GM23338 (cell line): Measurements from ENCODE around the gene MCMBP. TPM values are rescaled to one million over a fixed set of nuclear protein-coding genes. Genes with fewer than 3 reads are reported as not detected.

Source experiments
- ATAC-seq: fragments of 200-7000 bp; cut with Tn5 transposase; 3 replicates; pipeline ENCODE4 v1.9.1; 2020
- DNase-seq: peaks from one replicate; pipeline ENCODE4 v3.0.0-alpha.2; 2015; ENCODE audit warnings: low spot score
- H2AFZ ChIP-seq: fragments of 200-600 bp; sonication (generic); 2 replicates; pipeline ENCODE4 v1.8.0; 2016; ENCODE audit warnings: antibody characterized with exemption, mild to moderate bottlenecking, moderate library complexity
- H3F3A ChIP-seq: fragments of 200-600 bp; sonication (generic); replicated peaks from 2 replicates; pipeline ENCODE4 v1.8.0; 2017; ENCODE audit warnings: antibody characterized with exemption, mixed run types, low read depth
- H3K27ac ChIP-seq: fragments of 200-600 bp; sonication (generic); 2 replicates; pipeline ENCODE4 v1.6.1; 2016; ENCODE audit warnings: low read depth
- H3K27me3 ChIP-seq: fragments of 200-600 bp; sonication (generic); 2 replicates; pipeline ENCODE4 v1.8.0; 2016; ENCODE audit warnings: mild to moderate bottlenecking, mixed run types, moderate library complexity; ENCODE audit not compliant: insufficient read depth
- H3K36me3 ChIP-seq: fragments of 200-600 bp; sonication (generic); 2 replicates; pipeline ENCODE4 v1.8.0; 2016; ENCODE audit warnings: mild to moderate bottlenecking; ENCODE audit not compliant: insufficient read depth
- H3K4me1 ChIP-seq: fragments of 200-600 bp; sonication (generic); 2 replicates; pipeline ENCODE4 v1.8.0; 2016; ENCODE audit warnings: mild to moderate bottlenecking, moderate library complexity; ENCODE audit not compliant: insufficient read depth
- H3K4me2 ChIP-seq: fragments of 200-600 bp; sonication (generic); 2 replicates; pipeline ENCODE4 v1.7.1; 2017; ENCODE audit warnings: mixed run types
- H3K4me3 ChIP-seq: fragments of 200-600 bp; sonication (generic); 2 replicates; pipeline ENCODE4 v1.6.1; 2016; ENCODE audit warnings: mixed run types
- H3K79me2 ChIP-seq: fragments of 200-600 bp; sonication (generic); replicated peaks from 2 replicates; pipeline ENCODE4 v1.8.0; 2017; ENCODE audit warnings: mild to moderate bottlenecking; ENCODE audit not compliant: insufficient read depth
- H3K9me2 ChIP-seq: fragments of 200-600 bp; sonication (generic); 2 replicates; pipeline ENCODE4 v1.8.0; 2017; ENCODE audit not compliant: insufficient read depth
- H4K20me1 ChIP-seq: fragments of 200-600 bp; sonication (generic); replicated peaks from 2 replicates; pipeline ENCODE4 v1.8.0; 2017; ENCODE audit warnings: mild to moderate bottlenecking; ENCODE audit not compliant: insufficient read depth
- H3K27ac Mint-ChIP-seq: 2 replicates; pipeline ENCODE4 v1.8.0; 2020; ENCODE audit warnings: inconsistent platforms, mild to moderate bottlenecking, moderate library complexity, mixed read lengths
- H3K27me3 Mint-ChIP-seq: 3 replicates; pipeline ENCODE4 v1.8.0; 2022; ENCODE audit warnings: low read depth, mild to moderate bottlenecking, moderate library complexity, mixed read lengths, inconsistent platforms; ENCODE audit not compliant: insufficient read depth, poor library complexity
- H3K36me3 Mint-ChIP-seq: 3 replicates; pipeline ENCODE4 v1.8.0; 2021; ENCODE audit warnings: low read depth, mild to moderate bottlenecking, inconsistent platforms, moderate library complexity, mixed read lengths
- H3K4me1 Mint-ChIP-seq: 3 replicates; pipeline ENCODE4 v1.8.0; 2020; ENCODE audit warnings: mild to moderate bottlenecking, inconsistent platforms, mixed read lengths
- H3K4me3 Mint-ChIP-seq: 3 replicates; pipeline ENCODE4 v1.8.0; 2021; ENCODE audit warnings: moderate library complexity, mild to moderate bottlenecking, inconsistent platforms, mixed read lengths
- H3K9me3 Mint-ChIP-seq: 3 replicates; pipeline ENCODE4 v1.8.0; 2020; ENCODE audit warnings: moderate library complexity, mild to moderate bottlenecking, inconsistent platforms, mixed read lengths
- CREB1 ChIP-seq: fragments of 250-450 bp; sonication (Bioruptor Pico); IDR thresholded peaks from 2 replicates; pipeline ENCODE4 v1.5.0; 2020; ENCODE audit warnings: low read depth, mild to moderate bottlenecking, moderate library complexity
- JUNB ChIP-seq: IDR thresholded peaks from one replicate; pipeline ENCODE4 v1.6.1; 2016; ENCODE audit warnings: antibody characterized with exemption; ENCODE audit not compliant: unreplicated experiment
- POLR2AphosphoS5 ChIP-seq: IDR thresholded peaks from 2 replicates; pipeline ENCODE4 v1.6.1; 2016; ENCODE audit warnings: antibody characterized with exemption, low read depth
- ZNF114 ChIP-seq: fragments of 250-450 bp; sonication (Bioruptor Pico); IDR thresholded peaks from 2 replicates; pipeline ENCODE4 v1.5.0; 2020; ENCODE audit warnings: mild to moderate bottlenecking, moderate library complexity
- ZNF331 ChIP-seq: fragments of 250-450 bp; sonication (Bioruptor Pico); IDR thresholded peaks from 2 replicates; pipeline ENCODE4 v1.5.0; 2020; ENCODE audit warnings: low read depth, mild to moderate bottlenecking, moderate library complexity
- polyA plus RNA-seq: library from polyadenylated mRNA; unstranded; fragments of >200 nt; fragmentation: Nextera tagmentation; extraction: Ambion mirVana; gene quantifications from 2 replicates; pipeline ENCODE4 v1.2.1, GENCODE V29; 2016
- total RNA-seq: library from RNA; depleted of rRNA; stranded (reverse); fragments of >200 nt; shearing (Covaris generic); gene quantifications from 2 replicates; pipeline ENCODE4 v1.2.3, GENCODE V29; 2014
- TF ChIP-seq, protein P1 (sequence below): IDR thresholded peaks from 2 replicates; pipeline ENCODE4 v1.6.1; 2016; ENCODE audit warnings: antibody characterized with exemption
- TF ChIP-seq, protein P2 (sequence below): IDR thresholded peaks from one replicate; pipeline ENCODE4 v1.6.1; 2018; ENCODE audit warnings: antibody characterized with exemption; ENCODE audit not compliant: unreplicated experiment
- TF ChIP-seq, protein P3 (sequence below), 2 experiments: fragments of 200-600 bp in 1 of 2; sonication (generic) in 1 of 2; conservative IDR thresholded peaks; 2 replicates each; pipeline versions ENCODE4 v1.5.1 to v1.6.1; 2016 to 2017; ENCODE audit warnings: antibody characterized with exemption in 2 of 2, low read depth in 2 of 2, mild to moderate bottlenecking in 2 of 2, moderate library complexity in 1 of 2

The MCMBP gene
- total and polyA plus RNA-seq, 2 experiments from 2014 or later = 30.9 to 76.6 TPM

DNA sequence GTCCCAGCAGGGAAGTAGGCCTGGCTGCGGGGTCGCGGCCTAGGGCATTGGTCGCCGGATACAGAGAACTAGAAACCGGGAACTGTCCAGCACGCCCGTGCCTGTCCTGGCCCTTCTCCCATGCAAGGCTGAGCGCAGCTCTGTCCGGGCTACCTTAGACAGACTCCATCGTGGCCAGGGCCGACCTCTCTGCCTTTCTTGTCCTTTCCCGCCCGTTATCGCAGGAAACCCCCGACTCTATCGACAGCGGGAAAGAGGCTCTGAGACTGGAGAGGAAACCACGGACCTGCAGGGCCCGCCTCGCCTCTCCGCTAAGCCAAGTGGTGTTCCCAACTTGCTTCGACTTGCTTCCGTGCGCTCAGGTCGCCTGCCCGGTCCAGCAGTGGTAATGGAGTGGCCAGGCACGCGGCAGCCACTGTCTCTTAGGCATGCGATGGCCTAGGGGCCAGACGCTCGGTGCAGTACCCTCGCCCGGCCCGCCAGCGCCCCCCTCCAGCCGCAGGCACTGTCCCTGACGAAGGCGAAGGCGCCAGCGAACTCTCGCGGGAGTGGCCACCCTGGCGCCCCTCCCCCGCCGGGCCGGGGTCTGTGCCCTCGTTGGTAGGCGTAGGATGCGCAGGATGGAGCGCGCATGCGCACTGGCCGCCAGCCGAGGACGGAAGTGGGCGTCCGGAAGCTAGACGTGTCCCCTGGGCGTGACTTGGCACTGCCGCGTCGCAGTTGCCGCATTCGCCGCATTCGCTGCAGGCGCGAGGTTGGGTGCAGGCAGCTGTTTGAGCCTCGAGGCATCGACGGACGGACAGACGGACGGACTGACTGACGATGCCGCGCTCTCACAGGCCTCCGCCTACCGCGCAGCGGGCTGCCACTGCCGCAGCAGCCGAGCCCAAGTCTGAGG is 54.4 kb downstream of the MCMBP start:
- Mint-ChIP-seq H3K27ac (peak overlapping the region; percentile 97), H3K4me1 (peaks cover 26% of the 10 kb centered on the region; the same call in 2 of the 3 replicates), H3K9me3 (no peaks in the 10 kb centered on the region; the same call in 2 of the 3 replicates), H3K27me3 (peaks cover 6% of the 10 kb centered on the region), H3K4me3 (peak overlapping the region; percentile 79), H3K36me3 (peaks cover 35% of the 10 kb centered on the region)
- Histone ChIP-seq H3K79me2 (peaks cover 28% of the 10 kb centered on the region), H4K20me1 (no peaks in the 10 kb centered on the region), H3F3A (no peaks in the 10 kb centered on the region), H3K4me2 (peak overlapping the region; percentile 77), H3K4me3 (peak overlapping the region; percentile 60), H3K27me3 (no peaks in the 10 kb centered on the region), H2AFZ (no peak overlapping the region), H3K9me2 (no peaks in the 10 kb centered on the region), H3K27ac (peak overlapping the region; percentile 92), H3K4me1 (peaks cover 8% of the 10 kb centered on the region), H3K36me3 (peaks cover 12% of the 10 kb centered on the region; the same call in 1 of the 2 replicates)
- ATAC-seq (peak; percentile 95), DNase-seq (peak; percentile 94)
- TF ChIP-seq CREB1 (CRISPR knock-in tag) (peak; percentile 54), ZNF331 (no peak), POLR2AphosphoS5 (peak; percentile 98)
- TF ChIP-seq, protein P1, sequence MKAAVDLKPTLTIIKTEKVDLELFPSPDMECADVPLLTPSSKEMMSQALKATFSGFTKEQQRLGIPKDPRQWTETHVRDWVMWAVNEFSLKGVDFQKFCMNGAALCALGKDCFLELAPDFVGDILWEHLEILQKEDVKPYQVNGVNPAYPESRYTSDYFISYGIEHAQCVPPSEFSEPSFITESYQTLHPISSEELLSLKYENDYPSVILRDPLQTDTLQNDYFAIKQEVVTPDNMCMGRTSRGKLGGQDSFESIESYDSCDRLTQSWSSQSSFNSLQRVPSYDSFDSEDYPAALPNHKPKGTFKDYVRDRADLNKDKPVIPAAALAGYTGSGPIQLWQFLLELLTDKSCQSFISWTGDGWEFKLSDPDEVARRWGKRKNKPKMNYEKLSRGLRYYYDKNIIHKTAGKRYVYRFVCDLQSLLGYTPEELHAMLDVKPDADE = peak; percentile 57; the same call in 1 of the 2 replicates
- TF ChIP-seq, protein P2, sequence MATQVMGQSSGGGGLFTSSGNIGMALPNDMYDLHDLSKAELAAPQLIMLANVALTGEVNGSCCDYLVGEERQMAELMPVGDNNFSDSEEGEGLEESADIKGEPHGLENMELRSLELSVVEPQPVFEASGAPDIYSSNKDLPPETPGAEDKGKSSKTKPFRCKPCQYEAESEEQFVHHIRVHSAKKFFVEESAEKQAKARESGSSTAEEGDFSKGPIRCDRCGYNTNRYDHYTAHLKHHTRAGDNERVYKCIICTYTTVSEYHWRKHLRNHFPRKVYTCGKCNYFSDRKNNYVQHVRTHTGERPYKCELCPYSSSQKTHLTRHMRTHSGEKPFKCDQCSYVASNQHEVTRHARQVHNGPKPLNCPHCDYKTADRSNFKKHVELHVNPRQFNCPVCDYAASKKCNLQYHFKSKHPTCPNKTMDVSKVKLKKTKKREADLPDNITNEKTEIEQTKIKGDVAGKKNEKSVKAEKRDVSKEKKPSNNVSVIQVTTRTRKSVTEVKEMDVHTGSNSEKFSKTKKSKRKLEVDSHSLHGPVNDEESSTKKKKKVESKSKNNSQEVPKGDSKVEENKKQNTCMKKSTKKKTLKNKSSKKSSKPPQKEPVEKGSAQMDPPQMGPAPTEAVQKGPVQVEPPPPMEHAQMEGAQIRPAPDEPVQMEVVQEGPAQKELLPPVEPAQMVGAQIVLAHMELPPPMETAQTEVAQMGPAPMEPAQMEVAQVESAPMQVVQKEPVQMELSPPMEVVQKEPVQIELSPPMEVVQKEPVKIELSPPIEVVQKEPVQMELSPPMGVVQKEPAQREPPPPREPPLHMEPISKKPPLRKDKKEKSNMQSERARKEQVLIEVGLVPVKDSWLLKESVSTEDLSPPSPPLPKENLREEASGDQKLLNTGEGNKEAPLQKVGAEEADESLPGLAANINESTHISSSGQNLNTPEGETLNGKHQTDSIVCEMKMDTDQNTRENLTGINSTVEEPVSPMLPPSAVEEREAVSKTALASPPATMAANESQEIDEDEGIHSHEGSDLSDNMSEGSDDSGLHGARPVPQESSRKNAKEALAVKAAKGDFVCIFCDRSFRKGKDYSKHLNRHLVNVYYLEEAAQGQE = peak; percentile 78
- TF ChIP-seq, protein P3, sequence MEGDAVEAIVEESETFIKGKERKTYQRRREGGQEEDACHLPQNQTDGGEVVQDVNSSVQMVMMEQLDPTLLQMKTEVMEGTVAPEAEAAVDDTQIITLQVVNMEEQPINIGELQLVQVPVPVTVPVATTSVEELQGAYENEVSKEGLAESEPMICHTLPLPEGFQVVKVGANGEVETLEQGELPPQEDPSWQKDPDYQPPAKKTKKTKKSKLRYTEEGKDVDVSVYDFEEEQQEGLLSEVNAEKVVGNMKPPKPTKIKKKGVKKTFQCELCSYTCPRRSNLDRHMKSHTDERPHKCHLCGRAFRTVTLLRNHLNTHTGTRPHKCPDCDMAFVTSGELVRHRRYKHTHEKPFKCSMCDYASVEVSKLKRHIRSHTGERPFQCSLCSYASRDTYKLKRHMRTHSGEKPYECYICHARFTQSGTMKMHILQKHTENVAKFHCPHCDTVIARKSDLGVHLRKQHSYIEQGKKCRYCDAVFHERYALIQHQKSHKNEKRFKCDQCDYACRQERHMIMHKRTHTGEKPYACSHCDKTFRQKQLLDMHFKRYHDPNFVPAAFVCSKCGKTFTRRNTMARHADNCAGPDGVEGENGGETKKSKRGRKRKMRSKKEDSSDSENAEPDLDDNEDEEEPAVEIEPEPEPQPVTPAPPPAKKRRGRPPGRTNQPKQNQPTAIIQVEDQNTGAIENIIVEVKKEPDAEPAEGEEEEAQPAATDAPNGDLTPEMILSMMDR (conservative IDR thresholded peaks at IDR 0.05; ENCODE audit: low read depth in 2 of 2) = peak; percentile 48 to 71

DNA sequence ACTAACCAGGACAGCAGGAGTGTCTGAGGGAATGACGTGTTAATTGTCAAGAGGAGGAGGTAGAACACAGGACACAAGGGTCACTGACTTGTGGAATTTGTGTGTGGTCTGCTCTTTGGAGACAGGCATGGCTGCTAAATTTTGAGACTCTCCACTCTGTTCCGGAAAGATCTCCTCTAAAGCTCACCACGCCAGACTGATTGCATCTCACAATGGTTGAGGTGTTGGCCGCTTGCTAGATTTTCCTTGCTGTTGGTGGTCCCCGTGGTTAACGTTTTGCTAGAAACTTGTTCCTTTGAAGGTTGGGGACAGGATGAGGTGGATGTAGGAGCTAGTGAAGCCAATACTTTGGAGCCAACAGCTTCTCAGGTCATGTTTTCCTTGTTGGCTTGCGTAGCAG is 57.0 kb downstream of the MCMBP start:
- peaks cover 8% of the 10 kb centered on the region for H3K4me1 ChIP-seq
- no peak for ATAC-seq
- no peaks in the 10 kb centered on the region for H3K9me2 ChIP-seq
- H4K20me1 ChIP-seq = no peaks in the 10 kb centered on the region
- Mint-ChIP-seq H3K9me3 (no peaks in the 10 kb centered on the region; the same call in 2 of the 3 replicates), H3K4me3 (no peak overlapping the region), H3K36me3 (peaks cover 21% of the 10 kb centered on the region), H3K27ac (no peak overlapping the region), H3K27me3 (peaks cover 6% of the 10 kb centered on the region), H3K4me1 (peaks cover 19% of the 10 kb centered on the region; the same call in 2 of the 3 replicates)
- H3K27ac ChIP-seq = no peak overlapping the region
- H3F3A ChIP-seq = no peaks in the 10 kb centered on the region
- H3K27me3 ChIP-seq = no peaks in the 10 kb centered on the region
- no peak overlapping the region for H3K4me2 ChIP-seq
- no peak overlapping the region for H3K4me3 ChIP-seq
- peaks cover 16% of the 10 kb centered on the region for H3K79me2 ChIP-seq
- TF ChIP-seq ZNF114 (CRISPR knock-in tag) (no peak), JUNB (no peak), POLR2AphosphoS5 (no peak)
- TF ChIP-seq, protein P1 = no peak
- TF ChIP-seq, protein P3 (conservative IDR thresholded peaks at IDR 0.05; ENCODE audit: low read depth in 2 of 2) = no peak
- H3K36me3 ChIP-seq = no peaks in the 10 kb centered on the region
- no peak overlapping the region for H2AFZ ChIP-seq
- no peak for DNase-seq
